Mucosa of rectum (tissue), 2 donors: Measurements from ENCODE around the gene PDGFRB.
"Not testable (repeated sequence)": the region's sequence is repeated elsewhere in the genome, so short reads cannot be mapped to it uniquely, and the experiment has no call there.

Experiments
- H3K27ac ChIP-seq, 2 donors: one replicate each; pipeline ENCODE4 v1.7.0; 2013; ENCODE audit warnings: inconsistent platforms in 2 of 2, low read depth in 2 of 2, low read length in 2 of 2
- H3K27me3 ChIP-seq, 2 donors: one replicate each; pipeline ENCODE4 v1.7.0; 2013; ENCODE audit warnings: low read length in 2 of 2; ENCODE audit not compliant: control insufficient read depth in 2 of 2, insufficient read depth in 2 of 2
- H3K36me3 ChIP-seq, 2 donors: one replicate each; pipeline ENCODE4 v1.7.0; 2013; ENCODE audit warnings: low read length in 2 of 2; ENCODE audit not compliant: control insufficient read depth in 2 of 2, insufficient read depth in 2 of 2
- H3K4me1 ChIP-seq, 2 donors: one replicate each; pipeline ENCODE4 v1.7.0; 2013; ENCODE audit warnings: low read length in 2 of 2, mild to moderate bottlenecking in 1 of 2; ENCODE audit not compliant: control insufficient read depth in 2 of 2, insufficient read depth in 2 of 2
- H3K4me3 ChIP-seq, 2 donors: one replicate each; pipeline ENCODE4 v1.7.0; 2013; ENCODE audit warnings: low read length in 2 of 2
- H3K9ac ChIP-seq, 2 donors: one replicate each; pipeline ENCODE4 v1.7.0; 2013; ENCODE audit warnings: low read length in 2 of 2, low read depth in 1 of 2, mild to moderate bottlenecking in 1 of 2
- H3K9me3 ChIP-seq, 2 donors: one replicate each; pipeline ENCODE4 v1.7.0; 2013; ENCODE audit warnings: low read length in 2 of 2; ENCODE audit not compliant: control insufficient read depth in 2 of 2
- donor health status: healthy.
- donor health status: Normal muscosa, but diverticular disease.

PDGFRB gene

GRCh38 chr5:150085950-150086715 is 69.5 kb downstream of the PDGFRB start, which contains the start of gene CSF1R:
Gene CSF1R, minus strand, starts transcription at chr5:150086554. Its CDS starts 127 bp downstream, at chr5:150086427.
- no peaks in the 10 kb centered on the region for H3K4me1 ChIP-seq
- H3K4me3 ChIP-seq = peak within 1 kb of the TSS; percentile 49 to 59
- H3K36me3 ChIP-seq = no peaks in the 10 kb centered on the region
- H3K9ac ChIP-seq = peak within 1 kb of the TSS; percentile 34 to 49
- H3K9me3 ChIP-seq = no peaks in the 10 kb centered on the region
- H3K27ac ChIP-seq = peak within 1 kb of the TSS; percentile 50 to 56
- H3K27me3 ChIP-seq = no peaks in the 10 kb centered on the region

GRCh38 chr5:150085191-150085912 is 70.3 kb downstream of the PDGFRB start:
- H3K4me1 ChIP-seq = no peaks in the 10 kb centered on the region
- H3K4me3 ChIP-seq = peak overlapping the region; percentile 49 to 59
- peaks cover 0 to 1% of the 10 kb centered on the region in 2 donors for H3K36me3 ChIP-seq
- H3K27ac ChIP-seq = peak overlapping the region; percentile 26 to 56
- no peaks in the 10 kb centered on the region for H3K27me3 ChIP-seq
- no peak overlapping the region for H3K9ac ChIP-seq
- H3K9me3 ChIP-seq = no peaks in the 10 kb centered on the region

- not testable (repeated sequence) for H3K4me3 ChIP-seq, H3K9ac ChIP-seq, H3K9me3 ChIP-seq, H3K4me1 ChIP-seq, H3K27me3 ChIP-seq, H3K36me3 ChIP-seq
- peak overlapping the region in 1 of 2 donors; percentile 26 for H3K27ac ChIP-seq
Measured at GRCh38 chr5:150084754-150085153, 70.9 kb downstream of the PDGFRB start.

GRCh38 chr5:150082889-150083288 is 72.8 kb downstream of the PDGFRB start:
- H3K9me3 ChIP-seq = no peaks in the 10 kb centered on the region
- H3K27ac ChIP-seq = peak overlapping the region; percentile 13 to 19
- H3K27me3 ChIP-seq = no peaks in the 10 kb centered on the region
- peaks cover 0 to 4% of the 10 kb centered on the region in 2 donors for H3K36me3 ChIP-seq
- peak overlapping the region in 1 of 2 donors; percentile 48 for H3K4me3 ChIP-seq
- H3K9ac ChIP-seq = no peak overlapping the region
- H3K4me1 ChIP-seq = no peaks in the 10 kb centered on the region

- Histone ChIP-seq H3K4me1 (no peaks in the 10 kb centered on the region), H3K9ac (no peak overlapping the region), H3K36me3 (peaks cover 0 to 4% of the 10 kb centered on the region in 2 donors), H3K9me3 (no peaks in the 10 kb centered on the region), H3K27ac (peak overlapping the region; percentile 13 to 19), H3K4me3 (peak overlapping the region in 1 of 2 donors; percentile 48), H3K27me3 (no peaks in the 10 kb centered on the region)
Measured at GRCh38 chr5:150082374-150082773, 73.3 kb downstream of the PDGFRB start.

- Histone ChIP-seq H3K4me1 (no peaks in the 10 kb centered on the region), H3K36me3 (peaks cover 0 to 4% of the 10 kb centered on the region in 2 donors), H3K9ac (no peak overlapping the region), H3K27ac (no peak overlapping the region), H3K27me3 (no peaks in the 10 kb centered on the region), H3K9me3 (no peaks in the 10 kb centered on the region), H3K4me3 (peak overlapping the region in 1 of 2 donors; percentile 48)
Measured at GRCh38 chr5:150081541-150082283, 73.9 kb downstream of the PDGFRB start.

GRCh38 chr5:150080696-150081435 is 74.8 kb downstream of the PDGFRB start:
- no peak overlapping the region for H3K27ac ChIP-seq

GRCh38 chr5:150079909-150080461 is 75.7 kb downstream of the PDGFRB start:
- Histone ChIP-seq H3K9ac (no peak overlapping the region), H3K27me3 (no peaks in the 10 kb centered on the region), H3K4me3 (no peak overlapping the region), H3K9me3 (no peaks in the 10 kb centered on the region), H3K36me3 (peaks cover 0 to 4% of the 10 kb centered on the region in 2 donors), H3K4me1 (no peaks in the 10 kb centered on the region), H3K27ac (no peak overlapping the region)

More at GRCh38 chr5:150080696-150081435, 74.8 kb downstream of the PDGFRB start:
- H3K36me3 ChIP-seq = peaks cover 0 to 4% of the 10 kb centered on the region in 2 donors
- no peaks in the 10 kb centered on the region for H3K4me1 ChIP-seq
- H3K9me3 ChIP-seq = no peaks in the 10 kb centered on the region
- no peak overlapping the region for H3K4me3 ChIP-seq
- no peaks in the 10 kb centered on the region for H3K27me3 ChIP-seq
- no peak overlapping the region for H3K9ac ChIP-seq
